PC-9 (cell line): ENCODE data around the gene ARHGAP42. TPM values are rescaled to one million over a fixed set of nuclear protein-coding genes. Genes with fewer than 3 reads are reported as not detected.

Source experiments
- BruUV-seq: library from RNA; stranded (reverse); fragments of 400-500 nt; replicated peaks from 2 replicates; lab custom pipeline; 2021; lab: Mats Ljungman, UMichigan
- CTCF ChIA-PET: fragments of 300-600 bp; sonication (Branson Sonifier 250); formaldehyde crosslinking; loops from one replicate; lab custom pipeline; 2022; ENCODE audit warnings: antibody characterized with exemption; lab: Charles Lee
- POLR2A ChIA-PET: fragments of 300-600 bp; sonication (Branson Sonifier 250); formaldehyde crosslinking; loops from one replicate; lab custom pipeline; 2022; ENCODE audit warnings: antibody characterized with exemption; ENCODE audit not compliant: unreplicated experiment; lab: Charles Lee
- DNase-seq, 2 experiments: peaks; one replicate each; pipeline versions ENCODE4 v3.0.0 to v3.0.0-alpha.2; 2015 to 2022; ENCODE audit warnings: mixed read lengths in 1 of 2
- H2AFZ ChIP-seq: fragments of 200-600 bp; sonication (generic); 2 replicates; pipeline ENCODE4 v1.8.1; 2017; ENCODE audit warnings: antibody characterized with exemption
- H3F3A ChIP-seq: fragments of 200-600 bp; sonication (generic); 2 replicates; pipeline ENCODE4 v1.8.1; 2017; ENCODE audit warnings: antibody characterized with exemption, mild to moderate bottlenecking, low read depth; ENCODE audit not compliant: insufficient read depth
- H3K27ac ChIP-seq: fragments of 200-600 bp; sonication (generic); 2 replicates; pipeline ENCODE4 v1.6.1; 2016; ENCODE audit warnings: mixed run types
- H3K27me3 ChIP-seq: fragments of 200-600 bp; sonication (generic); 2 replicates; pipeline ENCODE4 v1.6.1; 2016; ENCODE audit warnings: low read depth, mixed run types; ENCODE audit not compliant: insufficient read depth
- H3K36me3 ChIP-seq: fragments of 200-600 bp; sonication (generic); 2 replicates; pipeline ENCODE4 v1.6.1; 2016; ENCODE audit warnings: low read depth, mixed run types
- H3K4me1 ChIP-seq: fragments of 200-600 bp; sonication (generic); replicated peaks from 2 replicates; pipeline ENCODE4 v1.6.1; 2016; ENCODE audit warnings: mixed run types; ENCODE audit not compliant: insufficient read depth
- H3K4me2 ChIP-seq: fragments of 200-600 bp; sonication (generic); 2 replicates; pipeline ENCODE4 v1.6.1; 2017; ENCODE audit warnings: mixed run types
- H3K4me3 ChIP-seq: fragments of 200-600 bp; sonication (generic); 2 replicates; pipeline ENCODE4 v1.6.1; 2016; ENCODE audit warnings: mixed run types
- H3K79me2 ChIP-seq: fragments of 200-600 bp; sonication (generic); 2 replicates; pipeline ENCODE4 v1.6.1; 2017; ENCODE audit warnings: low read depth, mixed run types
- H3K9me2 ChIP-seq: fragments of 200-600 bp; sonication (generic); 2 replicates; pipeline ENCODE4 v1.8.1; 2017; ENCODE audit warnings: mild to moderate bottlenecking; ENCODE audit not compliant: insufficient read depth
- H3K9me3 ChIP-seq: fragments of 200-600 bp; sonication (generic); 2 replicates; pipeline ENCODE4 v1.8.1; 2016; ENCODE audit warnings: low read depth; ENCODE audit not compliant: insufficient read depth
- H4K20me1 ChIP-seq: fragments of 200-600 bp; sonication (generic); 2 replicates; pipeline ENCODE4 v1.8.1; 2017; ENCODE audit not compliant: insufficient read depth
- CTCF ChIP-seq: fragments of 200-600 bp; sonication (generic); conservative IDR thresholded peaks from 2 replicates; pipeline ENCODE4 v1.6.1; 2017; ENCODE audit warnings: mixed run types, antibody characterized with exemption, mild to moderate bottlenecking, moderate library complexity
- EZH2 ChIP-seq: fragments of 200-600 bp; sonication (generic); IDR thresholded peaks from 2 replicates; pipeline ENCODE4 v1.8.0; 2017; ENCODE audit warnings: antibody characterized with exemption, low read depth
- intact Hi-C: fragments of 100-400 bp; cut with micrococcal nuclease; formaldehyde crosslinking; loops from one replicate; pipeline ENCODE4 v1.10.0; 2022; ENCODE audit not compliant: unreplicated experiment
- total RNA-seq: library from RNA; stranded (reverse); gene quantifications from 2 replicates; pipeline ENCODE4 v1.2.3, GENCODE V29; 2021

Gene ARHGAP42
- total RNA-seq, 1 experiment from 2014 or later = 12.8 TPM

DNA sequence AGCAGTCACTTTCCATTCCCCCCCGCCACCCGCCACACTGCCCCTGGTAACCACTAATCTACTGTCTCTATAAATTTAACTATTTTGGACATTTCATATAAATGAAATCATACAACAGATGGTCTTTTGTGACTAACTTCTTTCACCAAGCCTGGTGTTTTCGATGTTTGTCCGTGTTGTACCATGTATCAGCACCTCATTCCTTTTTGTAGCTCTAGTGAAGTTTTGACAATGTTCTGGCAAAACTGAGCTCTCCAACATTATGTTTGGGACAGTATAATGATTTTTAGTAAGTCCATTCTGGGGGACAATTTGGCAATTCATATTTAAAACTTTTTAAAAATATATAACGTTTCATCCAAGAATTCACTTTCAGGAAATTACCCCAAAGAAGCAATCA is 45.6 kb upstream of the ARHGAP42 start:
- H3K36me3 ChIP-seq = no peaks in the 10 kb centered on the region
- no peaks in the 10 kb centered on the region for H3F3A ChIP-seq
- no peak overlapping the region for H2AFZ ChIP-seq
- no peak for DNase-seq
- no peaks in the 10 kb centered on the region for H3K27me3 ChIP-seq
- intact Hi-C loops = no loop called here
- BruUV-seq = no TSS peak
- TF ChIP-seq CTCF (no peak), EZH2 (no peak)
- H3K9me3 ChIP-seq = no peaks in the 10 kb centered on the region
- CTCF ChIA-PET = no interaction called here
- no peaks in the 10 kb centered on the region for H3K79me2 ChIP-seq
- H3K4me1 ChIP-seq = no peaks in the 10 kb centered on the region
- H3K4me2 ChIP-seq = no peak overlapping the region
- POLR2A ChIA-PET = no interaction called here
- no peak overlapping the region for H3K4me3 ChIP-seq
- H4K20me1 ChIP-seq = no peaks in the 10 kb centered on the region
- no peaks in the 10 kb centered on the region for H3K9me2 ChIP-seq
- no peak overlapping the region for H3K27ac ChIP-seq

GRCh38 chr11:100646545-100646944 is 40.5 kb upstream of the ARHGAP42 start:
- H3K27me3 ChIP-seq = no peaks in the 10 kb centered on the region
- CTCF ChIA-PET = interaction anchor here (1.1 kb wide), 1 partner anchor 32 kb away, joined by 5 read pairs; no protein-coding TSS in a partner anchor
- no peaks in the 10 kb centered on the region for H3F3A ChIP-seq
- no peak overlapping the region for H3K4me3 ChIP-seq
- H3K36me3 ChIP-seq = no peaks in the 10 kb centered on the region
- H3K4me1 ChIP-seq = no peaks in the 10 kb centered on the region
- no peaks in the 10 kb centered on the region for H3K9me2 ChIP-seq
- H4K20me1 ChIP-seq = no peaks in the 10 kb centered on the region
- no TSS peak for BruUV-seq
- H3K27ac ChIP-seq = no peak overlapping the region
- intact Hi-C loops = no loop called here
- H2AFZ ChIP-seq = no peak overlapping the region
- no peak overlapping the region for H3K4me2 ChIP-seq
- no peaks in the 10 kb centered on the region for H3K9me3 ChIP-seq
- POLR2A ChIA-PET = no interaction called here
- DNase-seq = no peak
- no peak for TF ChIP-seq CTCF
- no peak for TF ChIP-seq EZH2
- H3K79me2 ChIP-seq = no peaks in the 10 kb centered on the region

- Histone ChIP-seq H2AFZ (no peak overlapping the region), H3K9me3 (0 out of 2 replicates have a peak, but pooled peaks cover 5% of the 10 kb centered on the region), H3K27me3 (no peaks in the 10 kb centered on the region), H3K4me3 (no peak overlapping the region), H3K79me2 (no peaks in the 10 kb centered on the region), H3K9me2 (no peaks in the 10 kb centered on the region), H4K20me1 (no peaks in the 10 kb centered on the region), H3F3A (no peaks in the 10 kb centered on the region), H3K4me2 (no peak overlapping the region), H3K27ac (no peak overlapping the region), H3K4me1 (no peaks in the 10 kb centered on the region), H3K36me3 (no peaks in the 10 kb centered on the region)
- intact Hi-C loops = no loop called here
- no TSS peak for BruUV-seq
- no peak for TF ChIP-seq CTCF
- DNase-seq = no peak
- CTCF ChIA-PET = no interaction called here
- POLR2A ChIA-PET = no interaction called here
These were observed 39.2 kb upstream of the ARHGAP42 start for GRCh38 chr11:100647861-100648260.
